Measurements from ENCODE around the gene TRAF7. TPM values are rescaled to one million over a fixed set of nuclear protein-coding genes. Genes with fewer than 3 reads are reported as not detected.
"Not testable (repeated sequence)": the region's sequence is repeated elsewhere in the genome, so short reads cannot be mapped to it uniquely, and the experiment has no call there.

The TRAF7 gene
- total RNA-seq, 2 donors from 2014 or later: 69.0 to 91.7 TPM

GRCh38 chr16:2195322-2196161 lies 40.0 kb downstream of the TRAF7 start:
- Mint-ChIP-seq H3K4me3 (no peak overlapping the region), H3K4me1 (ENCODE audit: low read depth in 2 of 2) (no peaks in the 10 kb centered on the region), H3K9me3 (no peaks in the 10 kb centered on the region), H3K27me3 (peaks cover 7 to 18% of the 10 kb centered on the region in 2 donors), H3K36me3 (no peaks in the 10 kb centered on the region), H3K27ac (no peak overlapping the region)
- no peak for ATAC-seq
- DNase-seq (ENCODE audit: low spot score): no peak

DNA sequence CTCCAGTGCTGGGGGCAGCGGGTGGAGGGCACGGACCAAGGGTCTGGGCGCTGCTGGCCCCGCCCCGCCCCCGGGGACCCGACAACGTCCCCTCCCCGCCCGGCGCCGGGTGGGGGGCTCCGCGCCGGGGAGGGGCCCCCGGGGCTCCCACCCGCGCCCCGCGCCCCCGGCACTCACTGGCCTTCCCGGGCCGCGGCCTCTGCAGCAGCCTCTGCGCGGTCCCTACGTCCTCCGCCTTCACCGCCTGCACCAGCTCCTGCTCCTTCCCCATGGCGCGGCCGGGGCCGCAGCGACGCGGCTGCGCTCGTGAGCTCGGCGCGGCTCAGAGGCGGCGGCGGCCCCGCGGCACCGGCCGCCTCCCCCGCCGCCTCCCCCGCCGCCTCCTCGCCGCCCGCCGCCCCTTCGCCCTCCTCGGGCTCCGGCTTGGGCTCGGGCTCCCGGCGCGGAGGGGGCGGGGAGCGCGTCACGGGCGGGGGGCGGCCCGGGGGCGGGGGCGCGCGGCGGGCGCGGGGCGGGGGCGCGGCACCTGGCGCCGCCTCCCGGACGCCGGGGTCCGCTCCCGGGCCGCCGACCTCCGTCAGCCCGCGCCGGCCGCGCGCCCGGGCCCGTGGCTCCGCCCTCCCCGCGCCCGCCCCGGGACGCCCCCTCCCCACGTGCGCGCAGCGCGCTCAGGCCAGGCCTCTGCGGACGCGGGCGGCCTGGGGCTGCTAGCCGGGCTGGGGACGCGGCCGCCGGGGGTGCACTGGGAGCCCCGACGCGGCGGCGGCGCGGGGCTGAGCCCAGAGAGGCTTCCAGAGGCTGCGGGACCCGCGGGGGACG lies 40.8 kb downstream of the TRAF7 start, which contains the start of gene CASKIN1:
Gene CASKIN1, minus strand, starts transcription at position 444 of the 819 bp plus-strand sequence. Its CDS starts 173 bp downstream, at position 271.
- DNase-seq (ENCODE audit: low spot score): no peak
- Mint-ChIP-seq H3K27ac (no peak within 1 kb of the TSS), H3K9me3 (no peaks in the 10 kb centered on the region), H3K27me3 (peaks cover 7 to 18% of the 10 kb centered on the region in 2 donors), H3K4me3 (peak within 1 kb of the TSS; percentile 20), H3K36me3 (no peaks in the 10 kb centered on the region), H3K4me1 (ENCODE audit: low read depth in 2 of 2) (no peaks in the 10 kb centered on the region)
- ATAC-seq: peak in 1 of 2 donors; percentile 52

GRCh38 chr16:2196981-2197511 lies 41.5 kb downstream of the TRAF7 start:
- H3K36me3 Mint-ChIP-seq: no peaks in the 10 kb centered on the region
- H3K4me3 Mint-ChIP-seq: peak overlapping the region; percentile 20
- ATAC-seq (no peak), DNase-seq (ENCODE audit: low spot score) (no peak)
- H3K4me1 Mint-ChIP-seq (ENCODE audit: low read depth in 2 of 2): no peaks in the 10 kb centered on the region
- H3K27me3 Mint-ChIP-seq: peaks cover 7 to 18% of the 10 kb centered on the region in 2 donors
- H3K27ac Mint-ChIP-seq: no peak overlapping the region
- H3K9me3 Mint-ChIP-seq: no peaks in the 10 kb centered on the region

- Mint-ChIP-seq H3K9me3 (no peaks in the 10 kb centered on the region), H3K4me3 (peak overlapping the region; percentile 30), H3K36me3 (no peaks in the 10 kb centered on the region), H3K4me1 (ENCODE audit: low read depth in 2 of 2) (no peaks in the 10 kb centered on the region), H3K27ac (no peak overlapping the region), H3K27me3 (peaks cover 7 to 15% of the 10 kb centered on the region in 2 donors)
- ATAC-seq: no peak
- no peak for DNase-seq (ENCODE audit: low spot score)
These were observed 42.2 kb downstream of the TRAF7 start for GRCh38 chr16:2197765-2198164.

DNA sequence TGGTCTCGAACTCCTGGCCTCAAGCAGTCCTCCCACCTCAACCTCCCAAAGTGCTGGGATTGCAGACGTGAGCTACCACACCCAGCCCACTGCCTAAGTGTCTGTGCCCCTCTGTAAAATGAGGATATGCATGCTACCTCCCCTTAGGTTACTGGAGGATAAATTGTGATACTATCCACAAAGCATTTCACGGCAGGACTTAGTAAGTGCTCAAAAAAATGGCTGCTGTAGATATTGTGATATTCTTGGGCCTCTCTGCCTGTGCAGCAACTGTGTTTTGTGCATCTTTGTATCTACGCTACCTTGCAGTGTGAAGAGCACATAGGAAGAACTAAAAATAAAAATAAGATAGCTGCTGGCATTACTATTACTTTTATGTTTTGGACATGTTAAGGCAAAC lies 42.7 kb downstream of the TRAF7 start:
- peaks cover 7 to 15% of the 10 kb centered on the region in 2 donors for H3K27me3 Mint-ChIP-seq
- no peak overlapping the region for H3K27ac Mint-ChIP-seq
- H3K36me3 Mint-ChIP-seq: no peaks in the 10 kb centered on the region
- DNase-seq (ENCODE audit: low spot score) (no peak), ATAC-seq (no peak)
- no peaks in the 10 kb centered on the region for H3K9me3 Mint-ChIP-seq
- H3K4me3 Mint-ChIP-seq: peak overlapping the region; percentile 30
- H3K4me1 Mint-ChIP-seq (ENCODE audit: low read depth in 2 of 2): peaks cover 0 to under 1% of the 10 kb centered on the region in 2 donors

DNA sequence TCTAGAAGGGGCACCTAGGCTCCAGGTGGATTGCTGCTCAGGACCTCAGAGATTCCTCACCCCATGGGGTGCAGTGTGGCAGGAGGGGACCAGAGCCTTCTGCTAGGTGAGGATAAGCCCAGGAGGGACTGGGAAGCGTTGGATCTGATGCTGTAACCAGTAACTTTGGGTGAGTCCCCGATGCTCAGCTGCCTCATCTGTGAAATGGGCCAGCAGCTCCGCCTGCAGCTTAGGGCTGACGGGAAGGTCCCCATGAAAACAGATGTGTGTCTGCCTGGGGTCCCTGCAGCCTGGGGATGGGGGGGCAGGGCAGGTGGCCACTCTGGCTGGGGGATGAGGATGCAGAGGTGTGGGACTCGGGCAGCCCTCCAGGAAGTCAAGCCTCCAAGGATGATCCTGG lies 43.5 kb downstream of the TRAF7 start:
- H3K27me3 Mint-ChIP-seq: peaks cover 7 to 15% of the 10 kb centered on the region in 2 donors
- no peaks in the 10 kb centered on the region for H3K9me3 Mint-ChIP-seq
- DNase-seq (ENCODE audit: low spot score) (no peak), ATAC-seq (no peak)
- no peaks in the 10 kb centered on the region for H3K36me3 Mint-ChIP-seq
- no peak overlapping the region for H3K4me3 Mint-ChIP-seq
- no peak overlapping the region for H3K27ac Mint-ChIP-seq
- peaks cover 0 to 4% of the 10 kb centered on the region in 2 donors for H3K4me1 Mint-ChIP-seq (ENCODE audit: low read depth in 2 of 2)

DNA sequence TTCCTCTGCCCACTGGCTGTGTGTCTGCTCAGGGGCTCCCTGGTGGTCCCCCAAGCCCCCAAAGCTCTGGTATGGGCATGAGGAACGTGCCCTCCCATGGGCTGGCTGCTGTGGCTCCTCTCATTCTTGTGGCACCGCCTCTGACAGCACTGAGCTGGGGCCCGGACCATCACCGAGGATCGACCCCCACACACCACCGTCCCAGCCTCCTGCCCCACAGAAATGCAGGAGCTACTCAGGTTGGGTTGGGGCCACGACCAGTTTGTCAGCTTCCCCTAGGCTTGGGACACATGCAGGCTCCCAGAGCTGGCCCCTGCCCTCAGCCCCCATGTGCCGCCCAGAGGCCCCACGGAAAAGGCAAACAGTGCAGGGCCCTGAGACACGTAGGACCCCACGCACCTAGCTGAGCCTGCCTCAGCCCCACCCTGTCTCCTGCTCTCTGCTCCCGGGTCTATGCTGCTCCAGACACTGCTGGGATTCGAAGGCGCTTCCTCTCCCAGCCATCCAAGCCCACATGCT lies 44.1 kb downstream of the TRAF7 start:
- no peaks in the 10 kb centered on the region for H3K36me3 Mint-ChIP-seq
- no peak overlapping the region for H3K4me3 Mint-ChIP-seq
- H3K9me3 Mint-ChIP-seq: no peaks in the 10 kb centered on the region
- ATAC-seq (no peak), DNase-seq (ENCODE audit: low spot score) (no peak)
- H3K27me3 Mint-ChIP-seq: peaks cover 7 to 14% of the 10 kb centered on the region in 2 donors
- no peak overlapping the region for H3K27ac Mint-ChIP-seq
- peaks cover 6 to 9% of the 10 kb centered on the region in 2 donors for H3K4me1 Mint-ChIP-seq (ENCODE audit: low read depth in 2 of 2)

DNA sequence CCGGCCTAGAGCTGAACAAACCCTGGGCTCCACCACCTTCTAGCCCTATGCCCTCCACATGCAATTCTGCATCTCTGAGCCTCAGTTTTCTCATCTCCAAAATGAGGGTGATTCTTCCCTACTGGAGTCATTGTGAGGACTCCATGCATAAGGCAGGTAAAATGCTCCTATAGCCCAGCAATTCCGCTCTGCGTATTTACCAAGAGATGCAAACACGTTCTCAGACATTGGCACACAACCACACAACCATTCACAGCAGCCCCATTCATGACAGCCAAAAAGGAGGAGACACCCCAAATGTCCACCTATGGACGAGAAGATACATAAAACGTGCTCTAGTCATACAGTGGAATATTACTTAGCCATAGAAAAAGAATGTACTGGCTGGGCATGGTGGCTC lies 44.7 kb downstream of the TRAF7 start:
- ATAC-seq: no peak
- H3K27ac Mint-ChIP-seq: no peak overlapping the region
- H3K36me3 Mint-ChIP-seq: no peaks in the 10 kb centered on the region
- H3K4me3 Mint-ChIP-seq: no peak overlapping the region
- peaks cover 7 to 10% of the 10 kb centered on the region in 2 donors for H3K27me3 Mint-ChIP-seq
- DNase-seq (ENCODE audit: low spot score): no peak
- peaks cover 7 to 10% of the 10 kb centered on the region in 2 donors for H3K4me1 Mint-ChIP-seq (ENCODE audit: low read depth in 2 of 2)
- no peaks in the 10 kb centered on the region for H3K9me3 Mint-ChIP-seq

DNA sequence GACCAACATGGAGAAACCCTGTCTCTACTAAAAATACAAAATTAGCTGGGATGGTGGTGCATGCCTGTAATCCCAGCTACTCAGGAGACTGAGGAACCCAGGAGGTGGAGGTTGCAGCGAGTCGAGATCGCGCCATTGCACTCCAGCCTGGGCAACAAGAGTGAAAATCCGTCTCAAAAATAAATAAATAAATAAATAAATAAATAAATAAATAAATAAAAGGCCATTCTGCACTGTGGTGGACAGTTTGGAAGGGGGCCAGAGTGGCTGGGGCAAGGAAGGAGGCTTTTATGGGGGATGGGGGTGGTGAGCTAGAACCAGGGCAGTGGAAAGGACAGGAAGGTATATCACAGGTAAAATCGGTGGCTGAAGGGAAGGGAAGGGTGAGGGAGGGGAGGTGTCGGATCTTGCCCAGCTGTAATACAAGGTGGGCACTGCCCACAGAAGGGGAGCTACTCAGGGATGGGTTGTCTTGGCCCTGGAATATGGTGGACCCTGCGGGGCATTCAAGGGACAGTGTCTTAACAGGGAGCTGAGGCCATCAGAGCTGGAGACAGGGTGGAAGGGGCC lies 47.6 kb downstream of the TRAF7 start:
- H3K9me3 Mint-ChIP-seq; ATAC-seq; DNase-seq (ENCODE audit: low spot score); H3K36me3 Mint-ChIP-seq; H3K27me3 Mint-ChIP-seq: not testable (repeated sequence)
- Mint-ChIP-seq H3K4me1 (ENCODE audit: low read depth in 2 of 2) (peaks cover 21% of the 10 kb centered on the region in 2 donors), H3K4me3 (peak overlapping the region; percentile 38), H3K27ac (peak overlapping the region; percentile 56 to 71)

- Mint-ChIP-seq H3K27me3 (no peaks in the 10 kb centered on the region), H3K4me1 (ENCODE audit: low read depth in 2 of 2) (peaks cover 21% of the 10 kb centered on the region in 2 donors), H3K9me3 (no peaks in the 10 kb centered on the region), H3K4me3 (peak overlapping the region; percentile 81), H3K27ac (peak overlapping the region; percentile 56 to 71), H3K36me3 (peaks cover 6% of the 10 kb centered on the region)
- ATAC-seq (no peak), DNase-seq (ENCODE audit: low spot score) (no peak)
These were observed 49.0 kb downstream of the TRAF7 start for GRCh38 chr16:2204416-2205103.

DNA sequence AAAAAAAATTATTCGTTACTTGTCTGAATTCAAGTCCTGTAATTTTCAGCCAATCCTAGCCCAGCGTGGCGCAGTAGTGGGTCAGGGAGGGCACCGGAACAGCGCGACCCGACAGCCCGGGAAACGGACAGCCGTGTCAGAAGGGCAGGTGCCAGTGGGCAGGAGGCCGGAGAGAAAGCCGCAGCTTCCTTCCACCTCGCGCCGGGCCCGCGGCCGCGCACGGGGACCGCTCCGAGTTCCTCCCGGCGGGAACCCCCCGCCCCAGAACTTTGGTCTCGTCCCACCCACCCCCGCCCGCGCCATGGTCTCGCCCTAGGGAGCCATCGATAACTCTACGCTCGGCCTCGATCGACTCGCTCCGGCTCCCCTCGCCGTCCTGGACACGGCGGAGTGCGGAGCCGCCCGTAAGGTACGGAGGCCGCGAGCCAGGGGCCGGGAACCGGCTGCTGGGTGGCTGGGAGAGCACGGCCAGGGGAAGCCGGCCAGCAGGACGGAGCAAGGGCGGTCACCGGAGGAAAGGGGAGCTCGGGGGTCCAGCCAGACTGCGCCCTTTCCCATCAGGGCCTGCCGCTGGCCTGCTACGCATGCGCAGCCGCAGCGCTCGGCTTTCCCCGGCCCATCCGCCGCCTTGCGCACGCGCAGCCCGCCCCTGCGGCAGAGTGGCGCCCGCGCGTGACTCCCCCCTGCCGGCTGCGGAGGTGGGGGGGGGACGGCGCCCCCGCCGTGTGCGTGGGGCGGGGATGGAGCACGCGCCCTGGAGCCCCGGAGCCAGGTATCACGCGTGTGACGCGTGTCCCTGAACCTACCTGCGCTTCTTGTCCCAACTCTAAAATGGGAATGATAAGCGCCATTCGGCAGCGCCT lies 49.8 kb downstream of the TRAF7 start, which contains the start of gene MLST8:
Gene MLST8, plus strand, starts transcription at position 351 of the 863 bp plus-strand sequence. CDS start 632 bp downstream, outside the sequence.
- Mint-ChIP-seq H3K36me3 (peaks cover 6% of the 10 kb centered on the region), H3K27ac (peak within 1 kb of the TSS; percentile 59 to 71), H3K4me3 (peak within 1 kb of the TSS; percentile 86), H3K9me3 (no peaks in the 10 kb centered on the region), H3K4me1 (ENCODE audit: low read depth in 2 of 2) (peaks cover 21% of the 10 kb centered on the region in 2 donors), H3K27me3 (no peaks in the 10 kb centered on the region)
- ATAC-seq: peak; percentile 93 to 94
- peak; percentile 92 for DNase-seq (ENCODE audit: low spot score)

- Mint-ChIP-seq H3K4me1 (ENCODE audit: low read depth in 2 of 2) (peaks cover 21% of the 10 kb centered on the region in 2 donors), H3K27me3 (no peaks in the 10 kb centered on the region), H3K9me3 (no peaks in the 10 kb centered on the region), H3K4me3 (peak overlapping the region; percentile 86), H3K27ac (peak overlapping the region; percentile 59 to 71), H3K36me3 (peaks cover 6% of the 10 kb centered on the region)
- peak in 1 of 2 donors; percentile 7 for ATAC-seq
- no peak for DNase-seq (ENCODE audit: low spot score)
These were observed 50.4 kb downstream of the TRAF7 start for GRCh38 chr16:2205967-2206313.
